Endometrial microvascular endothelial cells (primary cell): ENCODE results near the gene BCLAF3. TPM values are rescaled to one million over a fixed set of nuclear protein-coding genes. Genes with fewer than 3 reads are reported as not detected.

Experiments used
- in situ Hi-C: cut with HindIII; loops from 2 replicates; pipeline ENCODE4 v1.10.0; 2017; ENCODE audit warnings: low sequenced_read_pairs, low pct_unique_long_range_greater_than_20kb; ENCODE audit errors: inconsistent ontology term
- total RNA-seq: library from RNA; depleted of rRNA; stranded (reverse); fragments of >200 nt; gene quantifications from one replicate; pipeline ENCODE4 v1.2.3, GENCODE V29; 2015; ENCODE audit errors: inconsistent ontology term

BCLAF3 gene
- total RNA-seq, 1 donor from 2014 or later = 2.8 TPM

DNA sequence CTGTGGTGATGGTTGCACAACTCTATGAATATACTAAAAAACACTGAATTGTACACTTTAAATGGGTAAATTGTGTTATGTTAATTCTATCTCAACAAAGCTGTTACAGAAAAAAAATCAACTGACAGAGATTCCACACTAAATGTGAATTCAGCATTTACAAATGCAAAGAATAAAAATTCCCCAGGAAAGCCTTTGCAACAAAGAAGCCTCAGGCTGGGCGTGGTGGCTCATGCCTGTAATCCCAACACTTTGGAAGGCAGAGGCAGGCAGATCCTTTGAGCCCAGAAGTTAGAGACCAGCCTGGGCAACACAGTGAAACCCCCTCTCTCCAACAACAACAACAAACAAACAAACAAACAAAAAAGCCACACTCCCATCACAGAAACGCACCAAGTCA, 8.9 kb downstream of the BCLAF3 start:
- in situ Hi-C loops = no loop called here

GRCh38 chrX:19975845-19976244, 15.0 kb downstream of the BCLAF3 start:
- in situ Hi-C loops = no loop called here

- in situ Hi-C loops = no loop called here
These were observed 17.9 kb downstream of the BCLAF3 start for GRCh38 chrX:19972984-19973383.

DNA sequence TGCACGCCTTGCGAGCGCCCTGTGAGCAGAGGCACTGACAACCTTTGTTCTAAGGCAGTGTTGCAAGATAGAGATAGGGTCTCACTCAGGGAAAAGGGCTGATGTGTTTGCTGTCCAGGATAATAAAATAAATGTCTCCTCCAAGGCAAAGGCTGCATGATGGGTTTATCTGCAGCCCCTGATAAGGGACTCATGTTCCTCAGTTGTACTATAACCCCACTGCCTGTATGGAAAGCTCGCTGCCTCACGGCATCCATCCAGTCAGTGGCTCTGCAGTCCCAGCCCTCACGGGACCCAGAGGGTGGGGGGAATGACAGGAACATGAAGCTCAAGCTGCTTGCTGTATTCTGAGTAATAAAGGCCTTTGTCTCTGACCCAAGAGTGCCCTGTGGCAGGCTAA, 22.6 kb downstream of the BCLAF3 start:
- in situ Hi-C loops = no loop called here

- in situ Hi-C loops = no loop called here
These were observed 24.8 kb downstream of the BCLAF3 start for GRCh38 chrX:19966056-19966455.

DNA sequence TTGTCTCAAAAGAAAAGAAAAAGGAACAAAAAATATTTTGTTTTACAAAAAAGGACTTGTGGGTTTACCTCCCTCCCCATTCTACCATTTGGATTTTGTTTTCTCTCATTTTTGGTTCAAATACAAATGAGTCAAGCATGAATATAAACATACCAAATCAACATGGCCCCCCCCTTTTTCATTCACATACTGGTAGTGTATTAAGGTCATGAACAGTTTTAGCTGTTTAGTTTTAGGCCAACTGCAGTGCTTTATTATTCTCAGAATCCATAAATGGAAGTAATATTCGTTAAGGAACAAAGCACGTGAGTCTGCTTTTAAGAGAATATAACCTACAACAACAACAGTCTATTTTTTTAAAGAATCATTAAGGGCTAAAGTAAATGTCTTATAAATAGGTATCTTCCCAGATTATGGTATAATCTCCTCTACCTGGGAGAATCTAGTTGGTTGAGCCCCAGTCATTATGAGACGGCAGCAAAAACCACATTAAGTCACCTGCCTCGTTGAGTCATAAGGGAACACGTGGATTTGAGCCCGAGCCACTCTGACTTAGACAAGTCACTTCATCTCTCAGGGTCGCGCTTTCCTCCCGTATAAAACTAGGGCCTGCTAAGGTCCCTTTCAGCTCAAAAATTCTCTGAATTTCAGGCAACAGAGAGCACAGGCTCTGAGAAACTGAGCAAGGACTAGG, 26.7 kb downstream of the BCLAF3 start:
- in situ Hi-C loops = no loop called here

GRCh38 chrX:19960913-19961312, 29.9 kb downstream of the BCLAF3 start:
- in situ Hi-C loops = no loop called here

DNA sequence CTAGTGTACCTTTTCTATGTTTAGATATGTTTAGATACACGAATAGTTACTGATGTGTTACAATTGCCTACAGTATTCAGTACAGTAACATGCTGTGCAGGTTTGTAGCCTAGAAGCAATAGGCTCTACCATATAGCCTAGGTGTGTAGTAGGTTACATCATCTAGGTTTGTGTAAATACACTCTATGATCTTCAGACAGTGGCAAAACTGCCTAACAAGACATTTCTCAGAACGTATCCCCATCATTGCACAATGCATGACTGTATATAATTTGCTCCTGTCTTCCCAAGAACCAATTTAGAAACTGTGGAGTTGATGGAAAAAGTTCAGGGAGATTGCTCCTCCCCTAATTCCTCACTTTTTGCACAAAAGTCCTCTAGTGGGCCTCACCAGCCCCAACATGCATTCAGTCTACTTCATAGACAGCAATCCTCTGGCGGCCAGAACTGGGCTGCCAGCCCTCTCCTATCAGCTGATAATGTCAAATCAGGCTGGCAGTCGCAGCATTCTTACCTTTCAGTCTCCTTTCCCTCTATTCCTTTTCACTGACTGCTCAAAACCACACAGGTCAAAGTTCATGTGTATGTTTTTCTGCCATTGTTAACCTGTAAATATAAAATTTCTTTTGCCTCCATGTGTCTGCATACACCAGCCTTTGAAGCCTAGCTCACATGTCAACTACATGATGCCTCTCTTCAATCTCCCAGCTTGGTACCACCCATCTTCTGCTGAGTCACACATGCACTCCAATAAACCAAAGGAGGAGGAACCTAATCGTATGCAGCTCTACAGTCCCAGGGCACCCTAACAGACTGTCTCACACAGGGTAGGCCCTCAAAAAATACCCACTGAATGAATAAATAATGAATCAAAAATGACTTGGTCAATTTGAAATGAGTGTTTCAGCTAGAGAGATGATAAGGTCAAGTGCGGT, 32.0 kb downstream of the BCLAF3 start:
- in situ Hi-C loops = no loop called here

- in situ Hi-C loops = no loop called here
These were observed 33.9 kb downstream of the BCLAF3 start for GRCh38 chrX:19956923-19957322.

DNA sequence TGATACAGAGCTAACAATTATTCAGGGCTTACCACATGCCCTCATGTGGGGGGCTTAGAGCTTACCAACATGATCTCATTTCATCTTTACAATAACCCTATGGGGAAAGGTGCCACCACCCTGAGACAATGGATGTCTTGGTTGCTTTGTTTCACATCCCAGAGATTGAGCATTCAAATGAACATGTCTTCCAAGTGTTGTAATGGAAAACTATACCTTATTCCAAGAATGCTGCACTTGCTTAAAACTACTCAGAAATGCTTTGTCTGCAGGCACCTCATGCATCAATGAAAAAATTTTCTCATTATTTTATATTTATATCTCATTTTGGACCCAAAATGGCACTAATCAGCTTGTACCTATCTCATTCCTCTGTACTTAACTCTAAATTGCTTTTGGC, 34.6 kb downstream of the BCLAF3 start:
- in situ Hi-C loops = no loop called here

- in situ Hi-C loops = no loop called here
These were observed 35.6 kb downstream of the BCLAF3 start for GRCh38 chrX:19955306-19955705.

DNA sequence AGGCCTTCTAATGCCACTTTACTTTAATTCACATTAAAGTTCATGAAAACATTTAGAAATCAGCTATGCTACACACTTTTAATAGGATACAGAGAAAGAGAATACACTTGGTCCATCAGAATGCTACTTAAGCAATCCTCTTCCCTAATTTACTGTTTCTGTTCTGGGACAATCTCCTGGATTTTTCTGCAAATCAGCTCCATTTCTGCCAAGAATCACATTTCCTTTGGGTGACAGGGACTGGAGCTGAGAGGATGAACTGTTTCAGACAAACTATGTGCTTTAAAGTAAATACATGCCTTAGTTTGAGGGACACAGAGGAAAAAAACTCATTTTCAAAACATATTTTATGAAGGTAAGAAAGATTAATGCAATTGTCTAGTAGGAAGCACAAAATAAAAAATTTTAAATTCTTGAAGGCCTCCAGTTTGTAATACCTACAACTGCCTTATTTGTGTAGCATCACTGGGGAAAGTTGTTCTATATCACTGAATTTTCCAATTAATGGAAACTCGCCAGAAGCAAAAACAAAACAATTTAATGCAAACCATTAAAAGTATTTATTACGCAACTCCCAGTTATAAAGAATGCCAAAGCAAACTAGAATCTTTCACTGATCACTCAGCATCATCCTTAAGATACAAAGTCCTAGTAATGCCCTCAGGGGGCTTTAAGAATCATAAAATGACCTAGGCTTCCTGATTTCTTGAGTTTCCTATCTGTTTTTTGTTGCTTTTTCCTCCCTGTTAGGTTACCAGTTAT, 36.3 kb downstream of the BCLAF3 start:
- in situ Hi-C loops = no loop called here

DNA sequence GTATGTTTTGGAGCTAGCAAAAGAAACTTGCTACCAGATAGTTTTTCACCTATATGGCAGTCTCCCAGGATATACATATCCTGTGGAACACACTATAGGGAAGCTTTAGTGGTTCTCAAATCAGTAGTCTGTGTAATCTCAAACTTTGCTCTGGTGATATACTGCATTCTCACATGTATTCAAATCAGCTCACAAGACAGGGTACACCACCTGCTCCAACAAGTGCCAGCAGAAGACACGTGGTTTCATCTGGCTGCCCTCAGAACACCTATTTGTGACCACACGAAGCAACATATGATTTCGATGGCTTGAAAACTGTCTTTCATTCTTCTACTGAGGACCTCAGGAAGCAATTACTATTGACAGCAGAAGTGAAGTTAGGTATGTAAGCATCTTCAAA, 37.7 kb downstream of the BCLAF3 start:
- in situ Hi-C loops = no loop called here

DNA sequence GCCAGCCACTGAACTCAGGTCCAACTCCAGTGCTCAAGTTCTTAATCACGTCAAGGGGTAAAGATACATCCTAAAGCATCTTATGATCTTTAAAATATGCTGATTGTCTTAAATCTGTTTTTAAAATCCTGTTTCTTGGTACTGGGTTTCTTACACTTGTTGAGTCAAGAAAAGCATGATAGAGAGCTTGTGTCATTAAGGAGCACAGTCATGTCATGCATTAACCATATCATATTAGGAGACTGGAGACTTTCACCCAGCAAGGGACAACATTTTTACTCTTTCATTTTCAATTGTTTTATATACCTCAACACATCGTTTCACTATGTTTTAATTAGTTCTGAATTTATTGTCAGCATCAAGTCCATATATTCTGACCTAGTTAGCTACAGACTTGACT, 41.5 kb downstream of the BCLAF3 start:
- in situ Hi-C loops = no loop called here

DNA sequence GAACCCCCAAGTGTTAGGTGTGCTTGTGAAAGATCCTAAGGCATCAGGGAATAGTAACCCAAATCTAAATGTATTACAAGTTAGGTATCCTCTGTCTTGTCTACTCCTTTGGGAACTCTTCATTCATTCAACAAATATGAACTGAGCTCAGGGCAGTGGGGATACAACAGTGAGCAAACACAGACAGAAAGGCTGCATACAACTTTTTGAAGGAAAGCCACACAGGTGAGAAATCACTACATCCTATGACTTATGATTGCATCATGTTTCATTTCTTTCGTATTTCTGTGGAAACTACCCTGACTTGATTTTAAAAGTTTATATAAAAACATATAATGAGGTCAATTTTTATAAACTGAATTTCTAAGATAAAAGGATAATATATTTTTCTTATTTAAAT, 43.2 kb downstream of the BCLAF3 start:
- in situ Hi-C loops = no loop called here

Other genes with a start within 250 kb of the BCLAF3 start
- 14.0 TPM for gene SH3KBP1, start 103.5 kb downstream of the BCLAF3 start, total RNA-seq
- gene MAP7D2, start 125.8 kb upstream of the BCLAF3 start, total RNA-seq = not detected
- gene EIF1AX, start 150.8 kb upstream of the BCLAF3 start, total RNA-seq = 81.5 TPM